ENCODE measurements around the gene SSR3. TPM values are rescaled to one million over a fixed set of nuclear protein-coding genes. Genes with fewer than 3 reads are reported as not detected.
A peak's percentile ranks its signal among the peaks of the same experiment; 100 is the strongest.

The SSR3 gene
- total RNA-seq, 1 experiment from 2014 or later: 191 TPM

DNA sequence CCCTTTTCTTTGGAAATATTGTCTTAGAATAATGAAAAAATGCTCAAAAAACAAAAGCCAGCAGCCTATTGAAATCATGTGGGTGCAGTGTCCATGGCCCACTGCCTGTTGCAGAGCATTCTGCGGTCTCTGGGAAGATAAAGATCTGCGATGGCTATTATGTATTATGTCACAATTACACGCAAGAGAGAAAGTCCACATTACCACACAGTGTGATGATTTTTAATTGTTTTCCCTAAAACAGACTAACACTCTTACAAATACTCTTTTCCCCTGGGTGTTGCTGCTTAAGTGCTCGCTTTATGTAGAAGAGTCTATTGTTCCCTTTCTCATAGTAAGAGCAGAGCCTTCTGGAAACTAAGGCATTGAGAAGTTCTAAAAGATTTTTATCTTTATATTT is 32.2 kb downstream of the SSR3 start:
- H3K27me3 ChIP-seq: no peaks in the 10 kb centered on the region
- no peaks in the 10 kb centered on the region for H3K9me3 ChIP-seq
- DNase-seq: no peak
- no peaks in the 10 kb centered on the region for H3K36me3 ChIP-seq
- H3K4me3 ChIP-seq: no peak overlapping the region

DNA sequence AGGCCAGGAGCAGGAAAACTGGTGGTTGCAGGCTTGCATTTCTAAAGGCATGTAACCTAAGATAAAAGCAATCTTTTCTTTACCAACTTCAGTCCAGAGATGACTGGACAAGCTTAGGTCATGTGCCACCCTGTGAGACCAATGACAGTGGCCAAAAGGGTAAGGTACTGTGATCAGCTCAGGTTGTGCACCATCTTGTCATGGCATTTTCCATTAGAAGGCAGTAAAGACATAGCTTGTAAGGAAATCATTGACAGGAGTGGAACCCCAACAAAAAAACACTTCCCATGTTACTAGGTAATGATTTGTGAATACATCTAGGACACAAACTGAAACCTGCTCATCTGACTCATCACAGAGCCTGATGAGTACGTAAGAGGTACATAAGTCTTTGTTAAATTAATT is 35.2 kb downstream of the SSR3 start:
- Histone ChIP-seq H3K36me3 (no peaks in the 10 kb centered on the region), H3K9me3 (no peaks in the 10 kb centered on the region), H3K4me3 (no peak overlapping the region), H3K27me3 (no peaks in the 10 kb centered on the region)
- DNase-seq: no peak

DNA sequence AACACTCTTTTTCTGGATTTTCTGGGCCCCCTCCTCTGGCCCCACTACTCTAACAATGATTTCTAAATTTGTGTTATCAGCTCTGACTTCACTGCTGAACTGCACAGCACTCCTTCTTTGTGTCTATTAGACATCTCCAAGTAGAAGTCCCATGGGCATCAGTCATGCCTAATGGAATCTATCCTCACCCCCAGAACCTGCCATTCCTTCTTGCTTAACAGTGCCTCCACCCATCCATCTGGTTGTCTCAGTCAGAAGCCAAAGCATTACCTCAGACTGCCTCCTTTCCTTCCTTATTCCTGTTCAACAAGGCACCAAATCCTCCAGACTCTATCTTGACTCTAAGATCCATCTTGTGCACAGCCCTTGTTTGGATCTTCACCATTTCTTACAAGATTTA is 36.2 kb downstream of the SSR3 start:
- Histone ChIP-seq H3K36me3 (no peaks in the 10 kb centered on the region), H3K27me3 (no peaks in the 10 kb centered on the region), H3K9me3 (no peaks in the 10 kb centered on the region), H3K4me3 (no peak overlapping the region)
- no peak for DNase-seq

DNA sequence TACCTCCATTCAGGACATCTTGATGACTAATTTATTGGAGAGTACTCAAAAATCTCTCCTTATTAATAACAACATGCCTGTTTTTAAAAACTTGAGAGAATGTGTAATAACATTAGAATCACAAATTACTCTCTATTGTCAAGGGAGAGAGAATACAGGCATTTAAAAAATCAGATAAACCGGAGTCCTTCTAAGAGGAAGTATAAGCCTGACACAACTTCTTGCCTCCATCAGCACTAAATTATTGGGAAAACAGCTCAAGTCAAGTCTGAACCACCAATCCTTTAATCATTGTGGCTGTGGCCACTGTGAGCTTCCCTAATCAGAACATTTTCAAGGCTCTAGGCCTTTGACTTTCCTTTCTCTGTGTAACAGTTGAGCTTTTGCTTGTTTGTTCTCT is 38.0 kb downstream of the SSR3 start:
- Histone ChIP-seq H3K36me3 (no peaks in the 10 kb centered on the region), H3K27me3 (no peaks in the 10 kb centered on the region), H3K9me3 (no peaks in the 10 kb centered on the region), H3K4me3 (no peak overlapping the region)
- no peak for DNase-seq

DNA sequence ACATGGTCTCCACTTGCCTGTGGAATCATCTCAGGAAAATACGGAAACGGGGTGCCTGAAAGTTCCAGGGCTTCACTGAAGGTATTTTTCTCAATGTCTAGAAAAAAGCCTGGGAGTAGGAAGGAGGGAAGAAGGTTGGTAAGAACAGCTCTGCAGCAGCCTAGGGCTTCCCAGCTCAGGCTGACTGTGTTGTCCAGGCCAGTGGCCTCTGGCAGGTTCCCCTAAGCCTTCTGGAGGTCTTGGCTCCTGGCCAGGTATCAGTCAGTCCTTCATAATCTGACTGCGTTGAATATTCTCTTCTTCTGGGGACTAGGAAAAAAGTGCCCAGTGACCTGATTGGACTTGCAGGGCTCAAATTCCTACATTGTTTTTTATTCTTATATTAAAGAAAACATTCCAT is 38.6 kb downstream of the SSR3 start:
- Histone ChIP-seq H3K27me3 (no peaks in the 10 kb centered on the region), H3K9me3 (no peaks in the 10 kb centered on the region), H3K36me3 (no peaks in the 10 kb centered on the region), H3K4me3 (no peak overlapping the region)
- DNase-seq: no peak

DNA sequence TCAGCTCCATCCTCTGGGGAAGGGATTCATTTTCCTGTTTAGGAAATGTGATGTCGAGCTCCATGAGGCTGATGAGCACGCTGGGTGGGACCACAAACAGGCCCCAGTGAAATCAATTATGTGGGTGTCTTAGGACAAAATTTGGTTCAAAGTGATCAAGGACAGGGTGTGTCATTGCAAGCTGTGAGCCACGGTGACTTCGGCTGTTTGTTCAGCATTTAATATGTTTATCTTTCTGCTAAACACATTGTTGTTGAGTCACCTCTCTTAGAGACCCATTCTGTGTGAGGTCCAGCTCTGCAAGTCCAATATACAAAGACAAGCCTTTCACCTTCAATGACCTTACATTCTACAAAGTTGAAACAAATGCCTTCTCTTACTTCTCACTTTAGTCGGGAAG is 41.3 kb downstream of the SSR3 start:
- no peak overlapping the region for H3K4me3 ChIP-seq
- no peaks in the 10 kb centered on the region for H3K27me3 ChIP-seq
- no peaks in the 10 kb centered on the region for H3K36me3 ChIP-seq
- H3K9me3 ChIP-seq: no peaks in the 10 kb centered on the region
- DNase-seq: peak; percentile 5

DNA sequence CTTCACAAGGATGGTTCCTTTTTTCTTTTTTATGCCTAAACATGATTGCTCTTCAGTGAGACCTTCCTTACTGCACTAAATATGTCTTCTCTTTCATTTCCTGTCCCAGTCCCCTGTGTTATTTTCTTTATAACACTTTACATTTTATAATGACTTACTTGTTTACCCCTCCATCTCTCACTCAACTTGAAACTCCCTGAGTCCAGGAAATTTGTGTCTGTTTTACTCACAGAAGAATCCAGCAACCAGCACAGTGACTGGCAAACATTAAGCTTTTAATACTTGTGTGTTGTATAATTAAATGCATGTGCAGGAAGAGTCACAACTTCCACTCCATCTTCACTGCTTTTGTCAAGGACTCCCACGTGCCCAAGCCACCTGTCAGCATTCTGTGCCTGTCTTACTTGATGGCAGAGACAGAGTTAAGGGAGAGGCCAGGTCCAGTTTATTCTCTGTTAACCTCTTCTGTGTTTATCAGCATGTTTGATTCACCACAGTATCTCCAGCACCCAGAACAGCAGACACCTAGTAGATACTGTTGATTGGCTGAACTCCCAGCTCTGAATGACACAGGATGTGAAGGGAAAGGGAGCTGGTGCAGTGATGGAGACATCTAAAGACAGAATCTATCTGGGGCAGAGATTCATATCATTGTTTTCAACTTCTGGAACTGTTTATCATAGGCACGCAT is 42.8 kb downstream of the SSR3 start:
- H3K27me3 ChIP-seq: no peaks in the 10 kb centered on the region
- no peak for DNase-seq
- H3K4me3 ChIP-seq: no peak overlapping the region
- H3K36me3 ChIP-seq: no peaks in the 10 kb centered on the region
- no peaks in the 10 kb centered on the region for H3K9me3 ChIP-seq

DNA sequence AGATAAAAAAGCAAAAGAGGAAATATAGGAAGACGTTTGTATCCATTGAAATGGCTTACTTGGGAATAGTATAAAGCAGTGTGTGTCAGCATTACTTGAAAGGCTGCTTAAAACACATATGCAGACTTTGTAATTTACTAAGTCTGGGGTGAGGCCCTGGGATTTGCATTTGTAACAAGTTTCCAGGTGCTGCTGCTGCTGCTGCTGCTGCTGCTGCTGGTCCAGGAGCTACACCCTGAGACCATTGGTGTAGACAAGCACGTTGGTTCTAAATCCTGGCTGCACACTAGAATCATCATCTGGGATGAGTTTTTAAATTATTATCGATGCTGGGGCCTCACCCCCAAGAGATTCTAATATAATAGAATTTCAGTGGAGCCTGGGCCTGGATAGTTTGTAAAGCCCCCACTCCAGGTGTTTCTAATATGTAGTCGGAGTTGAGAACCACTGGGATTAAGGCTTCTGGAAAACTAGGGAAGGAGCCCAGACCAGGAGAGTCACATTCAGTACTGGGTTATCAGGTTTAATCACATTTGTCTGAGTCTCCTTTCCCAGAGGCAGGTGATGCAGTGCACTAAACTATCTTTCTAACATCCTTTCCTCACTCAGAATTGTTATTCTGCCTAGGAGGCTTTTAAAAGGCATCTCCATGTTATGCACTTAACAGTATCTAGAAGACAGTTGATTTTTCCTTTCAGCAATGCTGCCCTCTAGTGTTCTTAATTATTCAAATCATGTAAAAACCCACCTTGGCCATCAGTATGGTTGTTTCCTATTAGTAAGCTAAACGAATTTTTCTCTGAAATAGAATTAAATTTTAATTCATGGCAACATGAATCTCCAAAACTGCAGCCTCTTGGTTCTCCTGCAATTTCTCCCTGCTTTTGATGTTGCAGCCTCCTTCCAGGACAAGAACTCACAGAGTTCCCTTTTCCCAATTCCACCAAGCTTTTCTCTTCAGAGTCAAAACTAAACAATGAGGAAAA is 45.4 kb downstream of the SSR3 start:
- Histone ChIP-seq H3K36me3 (no peaks in the 10 kb centered on the region), H3K9me3 (no peaks in the 10 kb centered on the region), H3K27me3 (peaks cover 2% of the 10 kb centered on the region; the same call in 1 of the 2 replicates), H3K4me3 (no peak overlapping the region)
- no peak for DNase-seq

DNA sequence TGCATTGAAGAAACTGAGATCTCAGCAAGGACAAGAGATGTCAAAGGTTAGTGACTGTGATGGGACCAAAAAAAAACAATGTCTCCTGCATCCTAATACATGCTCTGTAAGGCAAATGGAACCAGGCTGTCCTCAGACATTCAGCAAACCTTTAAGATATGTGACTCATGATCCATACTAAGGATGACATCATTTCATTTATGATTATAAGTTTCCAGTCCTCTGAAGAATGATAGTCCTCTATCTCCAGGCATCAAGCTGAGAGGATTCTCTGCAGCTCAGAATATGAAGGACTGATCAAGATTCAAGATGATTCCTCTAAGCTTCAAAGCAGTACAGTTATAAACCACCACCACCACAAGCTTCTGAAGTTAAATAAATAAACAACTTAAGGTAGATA is 47.6 kb downstream of the SSR3 start:
- Histone ChIP-seq H3K4me3 (no peak overlapping the region), H3K27me3 (peaks cover 2% of the 10 kb centered on the region; the same call in 1 of the 2 replicates), H3K36me3 (no peaks in the 10 kb centered on the region), H3K9me3 (no peaks in the 10 kb centered on the region)
- no peak for DNase-seq

DNA sequence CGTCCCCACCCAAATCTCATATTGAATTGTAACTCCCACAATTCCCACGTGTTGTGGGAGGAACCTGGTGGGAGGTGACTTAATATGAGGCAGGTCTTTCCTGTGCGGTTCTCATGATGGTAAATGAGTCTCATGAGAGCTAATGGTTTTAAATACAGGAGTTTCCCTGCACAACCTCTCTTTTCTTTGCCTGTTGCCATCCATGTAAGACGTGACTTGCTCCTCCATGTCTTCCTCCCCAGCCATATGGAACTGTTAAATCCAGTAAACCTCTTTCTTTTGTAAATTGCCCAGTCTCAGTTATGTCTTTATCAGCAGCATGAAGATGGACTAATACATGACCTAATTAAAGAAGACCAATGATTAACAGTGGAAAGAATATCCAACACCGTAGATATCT is 56.6 kb downstream of the SSR3 start:
- Histone ChIP-seq H3K4me3 (no peak overlapping the region), H3K36me3 (no peaks in the 10 kb centered on the region), H3K9me3 (no peaks in the 10 kb centered on the region), H3K27me3 (no peaks in the 10 kb centered on the region)
- no peak for DNase-seq

DNA sequence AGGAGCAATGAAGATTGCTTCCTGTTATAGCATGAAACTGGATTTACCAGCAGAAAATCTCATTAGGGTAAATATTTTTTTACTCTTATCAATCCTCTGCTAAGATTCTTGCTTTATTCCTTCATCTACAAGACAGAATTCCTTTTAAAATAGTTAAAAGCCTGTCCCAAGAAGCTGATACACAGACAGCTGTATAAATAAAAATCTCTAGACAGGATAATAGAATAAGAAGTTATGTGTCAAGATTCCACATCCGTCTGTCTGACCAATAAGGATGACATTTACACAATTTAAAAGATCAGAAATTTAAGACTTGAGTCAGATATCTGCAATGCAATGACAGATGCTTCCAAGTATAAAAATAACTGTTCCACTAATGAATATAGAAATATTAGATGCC is 57.6 kb downstream of the SSR3 start:
- Histone ChIP-seq H3K36me3 (no peaks in the 10 kb centered on the region), H3K27me3 (no peaks in the 10 kb centered on the region), H3K4me3 (no peak overlapping the region), H3K9me3 (no peaks in the 10 kb centered on the region)
- no peak for DNase-seq

DNA sequence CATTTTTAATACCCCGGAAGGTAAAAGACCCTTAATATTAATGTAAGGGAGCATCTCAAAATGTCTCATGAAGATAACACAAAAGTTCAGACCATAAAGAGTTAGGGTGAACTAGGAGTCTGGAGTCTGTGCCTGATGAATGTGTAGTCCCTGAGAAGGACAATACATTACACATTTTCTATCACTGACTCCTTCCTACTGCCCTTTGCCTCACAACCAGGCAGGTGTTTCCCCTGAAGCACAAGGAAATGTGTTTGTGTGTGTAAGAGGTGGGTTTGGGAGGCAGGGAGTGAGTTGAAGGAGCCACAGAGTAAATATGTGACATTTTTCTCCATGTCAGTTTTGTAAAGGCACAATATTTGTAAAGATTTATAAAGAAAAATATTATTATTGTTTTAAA is 59.1 kb downstream of the SSR3 start:
- DNase-seq: no peak
- H3K27me3 ChIP-seq: no peaks in the 10 kb centered on the region
- no peaks in the 10 kb centered on the region for H3K36me3 ChIP-seq
- H3K9me3 ChIP-seq: no peaks in the 10 kb centered on the region
- H3K4me3 ChIP-seq: no peak overlapping the region

DNA sequence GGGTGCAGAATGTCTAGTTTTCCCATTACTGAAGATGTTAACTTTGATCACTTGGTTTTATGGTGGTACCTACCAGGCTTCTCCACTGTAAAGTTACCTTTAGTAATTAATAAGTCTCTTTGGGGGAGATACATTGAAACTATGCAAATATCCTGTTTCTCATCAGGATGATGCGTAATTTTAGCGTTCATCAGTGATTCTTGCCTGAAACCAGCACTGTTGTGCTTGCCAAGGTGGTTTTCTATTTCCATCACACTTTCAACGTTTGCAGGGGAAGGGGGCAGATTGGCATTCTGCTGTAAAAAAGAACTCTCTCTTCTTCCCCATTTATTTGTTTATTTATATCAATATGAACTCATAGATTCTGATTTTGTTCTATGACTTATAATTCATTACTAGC is 61.0 kb downstream of the SSR3 start:
- Histone ChIP-seq H3K36me3 (no peaks in the 10 kb centered on the region), H3K9me3 (no peaks in the 10 kb centered on the region), H3K27me3 (no peaks in the 10 kb centered on the region), H3K4me3 (no peak overlapping the region)
- DNase-seq: no peak

DNA sequence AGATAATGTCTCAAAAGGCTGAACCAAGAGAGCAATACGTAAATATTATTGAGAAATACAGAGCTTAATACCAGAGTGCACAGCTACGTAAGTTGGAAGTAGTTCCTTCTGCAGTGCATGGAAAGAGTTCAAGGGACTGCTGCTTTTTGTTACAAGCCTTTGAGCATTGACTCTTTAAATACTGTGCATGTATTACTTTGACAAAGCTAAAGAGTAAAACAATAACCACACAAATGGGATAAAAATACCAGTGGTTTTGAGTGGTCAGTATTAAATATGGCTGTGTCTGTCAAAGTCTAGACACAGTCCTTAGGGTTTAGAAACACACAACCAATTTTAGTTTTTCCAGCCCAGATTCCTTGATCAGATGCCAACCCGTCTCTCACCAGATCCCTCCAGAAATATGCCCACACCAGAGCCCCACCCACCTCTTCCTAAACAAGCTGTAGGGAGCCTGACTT is 62.1 kb downstream of the SSR3 start:
- no peaks in the 10 kb centered on the region for H3K27me3 ChIP-seq
- no peaks in the 10 kb centered on the region for H3K36me3 ChIP-seq
- no peak overlapping the region for H3K4me3 ChIP-seq
- no peak for DNase-seq
- H3K9me3 ChIP-seq: no peaks in the 10 kb centered on the region

DNA sequence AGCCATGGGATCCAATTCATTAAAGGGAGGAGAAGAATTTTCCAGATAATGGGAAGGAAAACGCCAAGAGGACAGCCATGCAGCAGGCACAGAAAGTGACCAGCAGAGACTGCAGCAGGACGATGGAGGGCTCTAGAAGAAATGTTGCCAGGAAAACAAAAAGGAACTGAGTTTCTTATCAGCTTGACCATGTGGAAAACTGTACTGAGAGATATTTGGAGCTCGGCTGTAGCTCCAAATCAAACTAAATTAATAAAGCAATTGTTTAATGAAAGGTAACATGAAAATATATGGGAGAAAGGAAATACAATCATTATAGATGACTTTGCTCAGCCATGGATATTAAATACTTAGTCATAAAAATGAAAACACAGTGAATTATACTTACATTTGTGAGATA is 63.7 kb downstream of the SSR3 start:
- Histone ChIP-seq H3K27me3 (no peaks in the 10 kb centered on the region), H3K36me3 (no peaks in the 10 kb centered on the region), H3K4me3 (no peak overlapping the region), H3K9me3 (no peaks in the 10 kb centered on the region)
- DNase-seq: no peak

All from MG63 (cell line).